Measurements from ENCODE around the gene VWA7. TPM values are rescaled to one million over a fixed set of nuclear protein-coding genes. Genes with fewer than 3 reads are reported as not detected.
A peak's percentile ranks its signal among the peaks of the same experiment; 100 is the strongest.

Gene VWA7
- total RNA-seq, 1 donor: 0.36 TPM

DNA sequence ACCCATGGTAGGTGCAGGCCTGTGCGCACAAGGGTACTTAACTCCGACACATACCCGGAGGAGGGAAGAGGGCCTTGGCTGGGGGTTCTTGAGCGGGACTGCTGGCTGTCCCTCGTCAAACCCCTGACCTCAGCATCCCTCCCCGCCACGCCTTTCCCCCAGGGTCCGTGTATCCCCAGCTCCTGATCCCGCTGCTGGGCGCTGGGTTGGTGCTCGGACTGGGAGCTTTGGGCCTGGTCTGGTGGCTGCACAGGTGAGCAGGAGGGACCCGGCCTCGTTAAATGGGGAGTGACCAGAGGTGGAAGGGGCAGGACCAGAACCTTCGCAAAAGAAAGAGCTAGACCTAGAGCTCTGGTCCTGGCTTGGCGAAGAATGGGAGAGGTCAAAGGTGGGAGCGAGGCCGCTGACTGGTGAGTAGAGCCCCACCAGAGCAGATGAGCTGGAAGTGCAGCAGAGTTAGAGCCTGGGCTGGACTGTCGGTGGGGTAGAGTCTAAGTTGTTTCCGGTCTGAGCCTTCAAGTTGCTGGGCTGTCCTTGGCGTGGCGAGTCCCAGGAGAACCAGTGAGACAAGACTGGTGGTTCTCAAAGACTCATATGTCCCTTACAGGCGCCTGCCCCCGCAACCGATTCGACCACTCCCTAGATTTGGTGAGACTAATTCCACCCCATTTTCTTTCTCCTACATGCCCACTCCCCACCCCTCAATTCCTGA lies 53.0 kb downstream of the VWA7 start:
- H3K36me3 ChIP-seq (ENCODE audit: insufficient read depth, low read length): peaks cover 18% of the 10 kb centered on the region
- TF ChIP-seq, protein P1, sequence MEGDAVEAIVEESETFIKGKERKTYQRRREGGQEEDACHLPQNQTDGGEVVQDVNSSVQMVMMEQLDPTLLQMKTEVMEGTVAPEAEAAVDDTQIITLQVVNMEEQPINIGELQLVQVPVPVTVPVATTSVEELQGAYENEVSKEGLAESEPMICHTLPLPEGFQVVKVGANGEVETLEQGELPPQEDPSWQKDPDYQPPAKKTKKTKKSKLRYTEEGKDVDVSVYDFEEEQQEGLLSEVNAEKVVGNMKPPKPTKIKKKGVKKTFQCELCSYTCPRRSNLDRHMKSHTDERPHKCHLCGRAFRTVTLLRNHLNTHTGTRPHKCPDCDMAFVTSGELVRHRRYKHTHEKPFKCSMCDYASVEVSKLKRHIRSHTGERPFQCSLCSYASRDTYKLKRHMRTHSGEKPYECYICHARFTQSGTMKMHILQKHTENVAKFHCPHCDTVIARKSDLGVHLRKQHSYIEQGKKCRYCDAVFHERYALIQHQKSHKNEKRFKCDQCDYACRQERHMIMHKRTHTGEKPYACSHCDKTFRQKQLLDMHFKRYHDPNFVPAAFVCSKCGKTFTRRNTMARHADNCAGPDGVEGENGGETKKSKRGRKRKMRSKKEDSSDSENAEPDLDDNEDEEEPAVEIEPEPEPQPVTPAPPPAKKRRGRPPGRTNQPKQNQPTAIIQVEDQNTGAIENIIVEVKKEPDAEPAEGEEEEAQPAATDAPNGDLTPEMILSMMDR (IDR thresholded peaks at IDR 0.05; ENCODE audit: extremely low read depth, low read depth, low read length): no peak
- no peak overlapping the region for H3K4me2 ChIP-seq (ENCODE audit: insufficient read depth, low read length)
- H3K27me3 ChIP-seq (ENCODE audit: insufficient read depth, low read length): no peaks in the 10 kb centered on the region
- H3K79me2 ChIP-seq (ENCODE audit: insufficient read depth, low read length): peaks cover 5% of the 10 kb centered on the region
- no peak overlapping the region for H3K4me3 ChIP-seq (ENCODE audit: insufficient read depth, low read length)
- H3K9me3 ChIP-seq (ENCODE audit: low read depth, low read length): no peaks in the 10 kb centered on the region
- no peak overlapping the region for H3K27ac ChIP-seq (ENCODE audit: low read depth, low read length)
- no peak overlapping the region for H2AFZ ChIP-seq (ENCODE audit: low read length)
- DNase-seq (ENCODE audit: insufficient read length, low spot score, missing footprints): peak; percentile 52
- peaks cover 9% of the 10 kb centered on the region for H3K4me1 ChIP-seq (ENCODE audit: insufficient read depth, low read length)
- peaks cover 2% of the 10 kb centered on the region for H4K20me1 ChIP-seq (ENCODE audit: insufficient read depth, low read length)

DNA sequence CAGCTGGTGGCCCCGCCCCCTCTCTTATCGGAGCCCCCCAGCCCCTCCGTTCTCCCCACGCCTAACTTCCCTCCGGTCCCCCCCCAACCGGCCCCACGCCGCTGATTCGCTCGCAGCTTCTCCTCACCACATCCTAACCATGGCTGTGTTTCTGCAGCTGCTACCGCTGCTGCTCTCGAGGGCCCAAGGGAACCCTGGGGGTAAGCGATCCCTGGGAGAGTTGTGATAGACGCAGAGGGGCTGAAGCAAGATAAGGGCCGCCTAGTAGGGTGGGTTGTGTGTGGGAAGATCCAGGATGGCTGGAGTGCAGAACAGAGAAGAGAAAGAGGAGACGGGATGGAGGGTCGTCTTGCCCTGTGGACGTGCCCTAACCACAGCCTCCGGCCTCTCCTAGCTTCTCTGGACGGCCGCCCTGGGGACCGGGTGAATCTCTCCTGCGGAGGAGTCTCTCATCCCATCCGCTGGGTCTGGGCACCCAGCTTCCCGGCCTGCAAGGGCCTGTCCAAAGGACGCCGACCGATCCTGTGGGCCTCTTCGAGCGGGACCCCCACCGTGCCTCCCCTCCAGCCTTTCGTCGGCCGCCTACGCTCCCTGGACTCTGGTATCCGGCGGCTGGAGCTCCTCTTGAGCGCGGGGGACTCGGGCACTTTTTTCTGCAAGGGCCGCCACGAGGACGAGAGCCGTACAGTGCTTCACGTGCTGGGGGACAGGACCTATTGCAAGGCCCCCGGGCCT lies 53.7 kb downstream of the VWA7 start, which contains the start of gene MPIG6B:
Gene MPIG6B, plus strand, starts transcription at position 129 of the 735 bp plus-strand sequence. Its CDS starts 11 bp downstream, at position 140.
- no peak within 1 kb of the TSS for H2AFZ ChIP-seq (ENCODE audit: low read length)
- H3K4me2 ChIP-seq (ENCODE audit: insufficient read depth, low read length): no peak within 1 kb of the TSS
- H3K36me3 ChIP-seq (ENCODE audit: insufficient read depth, low read length): peaks cover 18% of the 10 kb centered on the region
- H3K27ac ChIP-seq (ENCODE audit: low read depth, low read length): no peak within 1 kb of the TSS
- H4K20me1 ChIP-seq (ENCODE audit: insufficient read depth, low read length): peaks cover 2% of the 10 kb centered on the region
- DNase-seq (ENCODE audit: insufficient read length, low spot score, missing footprints): peak; percentile 26
- H3K4me1 ChIP-seq (ENCODE audit: insufficient read depth, low read length): peaks cover 1% of the 10 kb centered on the region
- H3K4me3 ChIP-seq (ENCODE audit: insufficient read depth, low read length): no peak within 1 kb of the TSS
- TF ChIP-seq, protein P1 (IDR thresholded peaks at IDR 0.05; ENCODE audit: extremely low read depth, low read depth, low read length): no peak
- H3K79me2 ChIP-seq (ENCODE audit: insufficient read depth, low read length): no peaks in the 10 kb centered on the region
- H3K9me3 ChIP-seq (ENCODE audit: low read depth, low read length): no peaks in the 10 kb centered on the region
- H3K27me3 ChIP-seq (ENCODE audit: insufficient read depth, low read length): no peaks in the 10 kb centered on the region

DNA sequence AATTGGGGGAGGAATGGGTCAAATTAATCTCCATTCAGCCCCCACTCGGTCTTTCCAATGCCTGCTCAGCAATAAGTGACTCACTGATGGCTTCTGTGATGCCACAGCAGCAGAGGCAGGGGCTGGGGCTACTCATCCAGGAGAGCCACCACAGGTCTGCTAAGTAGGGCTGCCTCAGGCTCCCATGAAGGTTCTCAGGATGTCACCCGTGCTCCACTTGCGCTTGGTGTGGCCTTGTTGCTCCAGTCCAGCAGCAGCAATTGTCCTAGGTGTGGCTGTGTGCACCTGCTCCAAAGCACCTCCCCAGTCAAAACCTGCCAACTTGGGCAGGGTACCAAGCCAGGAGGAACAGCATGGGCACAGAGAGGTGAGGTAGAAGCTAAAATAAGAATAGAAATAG lies 55.0 kb downstream of the VWA7 start:
- Histone ChIP-seq H3K4me3 (ENCODE audit: insufficient read depth, low read length) (no peak overlapping the region), H3K27me3 (ENCODE audit: insufficient read depth, low read length) (no peaks in the 10 kb centered on the region), H3K4me2 (ENCODE audit: insufficient read depth, low read length) (no peak overlapping the region), H2AFZ (ENCODE audit: low read length) (no peak overlapping the region), H3K36me3 (ENCODE audit: insufficient read depth, low read length) (peaks cover 14% of the 10 kb centered on the region), H3K9me3 (ENCODE audit: low read depth, low read length) (no peaks in the 10 kb centered on the region), H3K79me2 (ENCODE audit: insufficient read depth, low read length) (no peaks in the 10 kb centered on the region), H3K27ac (ENCODE audit: low read depth, low read length) (no peak overlapping the region), H4K20me1 (ENCODE audit: insufficient read depth, low read length) (no peaks in the 10 kb centered on the region), H3K4me1 (ENCODE audit: insufficient read depth, low read length) (no peaks in the 10 kb centered on the region)
- DNase-seq (ENCODE audit: insufficient read length, low spot score, missing footprints): no peak
- TF ChIP-seq, protein P1 (IDR thresholded peaks at IDR 0.05; ENCODE audit: extremely low read depth, low read depth, low read length): no peak

Measured in osteoblast (primary cell).